Measurements from ENCODE around the gene ZNF318.

The ZNF318 gene

DNA sequence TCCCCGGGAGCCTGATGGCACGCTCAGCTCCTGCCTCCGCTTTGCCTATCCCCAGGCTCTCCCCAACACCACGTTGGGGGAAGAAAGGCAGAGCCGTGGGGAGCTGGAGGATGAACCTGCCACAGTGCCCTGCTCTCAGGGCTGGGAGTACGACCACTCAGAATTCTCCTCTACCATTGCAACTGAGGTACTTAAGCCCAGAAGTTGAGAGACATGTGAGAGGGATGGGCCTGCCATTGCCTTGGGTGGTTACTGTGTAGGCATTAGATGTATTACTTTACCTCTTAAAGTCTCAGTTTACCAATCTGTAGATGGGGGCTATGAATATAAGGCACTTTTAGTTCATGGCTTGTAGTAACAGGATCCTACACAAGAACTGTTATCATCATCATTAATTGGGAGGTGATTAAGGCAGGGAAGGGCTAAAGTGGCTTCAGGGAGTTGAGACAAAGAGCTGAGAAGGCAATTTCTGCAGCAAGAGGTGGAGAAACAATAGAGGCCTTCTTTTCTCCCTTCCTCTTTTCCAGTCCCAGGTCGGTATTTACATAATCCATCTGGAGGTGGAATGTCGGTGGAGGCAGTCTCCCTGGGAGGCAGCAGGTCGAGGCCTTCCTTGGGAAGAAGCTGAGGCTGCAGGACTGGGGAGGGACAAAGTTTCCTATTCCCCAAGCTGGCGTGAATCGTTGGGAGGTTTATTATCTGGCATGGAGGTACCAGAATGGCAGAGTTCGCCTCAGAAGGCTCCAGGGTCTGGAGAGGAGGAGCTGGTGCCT, 70.7 kb downstream of the ZNF318 start:
- no peaks in the 10 kb centered on the region for H3K9me2 ChIP-seq (replicated peaks; ENCODE audit: insufficient read depth, low read length)
- no peaks in the 10 kb centered on the region for H3K9me3 ChIP-seq (ENCODE audit: insufficient read depth, low read length)
- no peak overlapping the region for H3K4me3 ChIP-seq (ENCODE audit: insufficient read depth, low read length, poor library complexity, severe bottlenecking)
- H3K4me2 ChIP-seq (ENCODE audit: low read depth, low read length, poor library complexity, severe bottlenecking) = no peak overlapping the region
- H3K36me3 ChIP-seq (ENCODE audit: low read length) = no peaks in the 10 kb centered on the region
- no peaks in the 10 kb centered on the region for H4K20me1 ChIP-seq (ENCODE audit: low read depth, low read length)
- no peak overlapping the region for H3K9ac ChIP-seq (ENCODE audit: low read length)
- no peaks in the 10 kb centered on the region for H3K27me3 ChIP-seq (ENCODE audit: low read length)
- no peak overlapping the region for H3K27ac ChIP-seq (ENCODE audit: low read depth, low read length)
- H3F3A ChIP-seq (ENCODE audit: insufficient read depth) = no peaks in the 10 kb centered on the region
- no peak overlapping the region for H2AFZ ChIP-seq (ENCODE audit: low read depth, low read length, severe bottlenecking)
- TF ChIP-seq EZH2phosphoT487 (conservative IDR thresholded peaks at IDR 0.05; ENCODE audit: low read length) = no peak
- TF ChIP-seq, protein P1, sequence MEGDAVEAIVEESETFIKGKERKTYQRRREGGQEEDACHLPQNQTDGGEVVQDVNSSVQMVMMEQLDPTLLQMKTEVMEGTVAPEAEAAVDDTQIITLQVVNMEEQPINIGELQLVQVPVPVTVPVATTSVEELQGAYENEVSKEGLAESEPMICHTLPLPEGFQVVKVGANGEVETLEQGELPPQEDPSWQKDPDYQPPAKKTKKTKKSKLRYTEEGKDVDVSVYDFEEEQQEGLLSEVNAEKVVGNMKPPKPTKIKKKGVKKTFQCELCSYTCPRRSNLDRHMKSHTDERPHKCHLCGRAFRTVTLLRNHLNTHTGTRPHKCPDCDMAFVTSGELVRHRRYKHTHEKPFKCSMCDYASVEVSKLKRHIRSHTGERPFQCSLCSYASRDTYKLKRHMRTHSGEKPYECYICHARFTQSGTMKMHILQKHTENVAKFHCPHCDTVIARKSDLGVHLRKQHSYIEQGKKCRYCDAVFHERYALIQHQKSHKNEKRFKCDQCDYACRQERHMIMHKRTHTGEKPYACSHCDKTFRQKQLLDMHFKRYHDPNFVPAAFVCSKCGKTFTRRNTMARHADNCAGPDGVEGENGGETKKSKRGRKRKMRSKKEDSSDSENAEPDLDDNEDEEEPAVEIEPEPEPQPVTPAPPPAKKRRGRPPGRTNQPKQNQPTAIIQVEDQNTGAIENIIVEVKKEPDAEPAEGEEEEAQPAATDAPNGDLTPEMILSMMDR (IDR thresholded peaks at IDR 0.05; ENCODE audit: insufficient read depth, low read length, poor library complexity, severe bottlenecking) = no peak
- H3K79me2 ChIP-seq (ENCODE audit: insufficient read depth, low read length) = no peaks in the 10 kb centered on the region

GRCh38 chr6:43297644-43298564, 71.5 kb downstream of the ZNF318 start, which contains the start of gene SLC22A7:
Gene SLC22A7, plus strand, starts transcription at chr6:43298260. Its CDS starts 99 bp downstream, at chr6:43298359.
- H3K36me3 ChIP-seq (ENCODE audit: low read length) = no peaks in the 10 kb centered on the region
- H3K4me3 ChIP-seq (ENCODE audit: insufficient read depth, low read length, poor library complexity, severe bottlenecking) = no peak within 1 kb of the TSS
- no peak within 1 kb of the TSS for H3K4me2 ChIP-seq (ENCODE audit: low read depth, low read length, poor library complexity, severe bottlenecking)
- no peaks in the 10 kb centered on the region for H4K20me1 ChIP-seq (ENCODE audit: low read depth, low read length)
- H3K27ac ChIP-seq (ENCODE audit: low read depth, low read length) = no peak within 1 kb of the TSS
- H2AFZ ChIP-seq (ENCODE audit: low read depth, low read length, severe bottlenecking) = no peak within 1 kb of the TSS
- H3K9me3 ChIP-seq (ENCODE audit: insufficient read depth, low read length) = no peaks in the 10 kb centered on the region
- H3K9me2 ChIP-seq (replicated peaks; ENCODE audit: insufficient read depth, low read length) = no peaks in the 10 kb centered on the region
- H3K9ac ChIP-seq (ENCODE audit: low read length) = no peak within 1 kb of the TSS
- TF ChIP-seq, protein P1 (IDR thresholded peaks at IDR 0.05; ENCODE audit: insufficient read depth, low read length, poor library complexity, severe bottlenecking) = no peak
- no peaks in the 10 kb centered on the region for H3F3A ChIP-seq (ENCODE audit: insufficient read depth)
- no peaks in the 10 kb centered on the region for H3K27me3 ChIP-seq (ENCODE audit: low read length)
- H3K79me2 ChIP-seq (ENCODE audit: insufficient read depth, low read length) = no peaks in the 10 kb centered on the region

DNA sequence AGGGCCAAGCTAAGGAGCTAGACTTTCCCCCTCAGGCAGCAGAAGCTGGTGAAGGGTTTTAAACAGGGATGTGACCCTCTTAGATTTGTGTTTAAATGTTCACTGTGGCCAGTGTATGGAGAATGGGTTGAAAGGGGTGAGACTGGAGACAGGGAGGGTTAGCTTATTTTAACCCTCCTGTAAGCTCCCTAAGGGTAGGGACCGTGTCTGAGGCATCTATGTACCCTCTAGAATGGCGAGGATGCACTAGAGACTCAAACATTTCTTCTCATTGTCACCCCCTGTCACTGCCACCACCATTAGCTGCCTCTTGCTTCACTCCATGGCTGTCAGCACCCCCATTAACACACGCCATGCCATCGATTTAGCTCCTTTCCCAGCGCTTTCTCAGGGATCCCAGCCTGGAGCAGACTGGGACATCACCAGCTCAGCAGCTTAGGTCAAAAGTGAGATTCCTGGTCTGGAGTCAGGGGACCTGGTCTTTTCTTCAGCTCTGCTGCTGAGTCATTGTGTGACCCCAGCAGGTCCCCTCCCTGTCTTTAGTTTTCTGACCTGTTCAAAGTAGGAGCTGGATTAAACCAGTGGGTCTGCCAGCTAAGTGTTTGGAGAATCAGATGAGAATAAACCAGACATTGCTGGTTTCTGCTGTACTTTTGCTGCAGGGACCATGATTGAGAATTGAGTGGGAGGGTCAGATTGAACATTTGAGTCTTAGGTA, 72.5 kb downstream of the ZNF318 start:
- no peak overlapping the region for H2AFZ ChIP-seq (ENCODE audit: low read depth, low read length, severe bottlenecking)
- H3K9me2 ChIP-seq (replicated peaks; ENCODE audit: insufficient read depth, low read length) = no peaks in the 10 kb centered on the region
- H3K4me2 ChIP-seq (ENCODE audit: low read depth, low read length, poor library complexity, severe bottlenecking) = no peak overlapping the region
- H3K79me2 ChIP-seq (ENCODE audit: insufficient read depth, low read length) = no peaks in the 10 kb centered on the region
- no peak overlapping the region for H3K9ac ChIP-seq (ENCODE audit: low read length)
- no peaks in the 10 kb centered on the region for H3K36me3 ChIP-seq (ENCODE audit: low read length)
- H3K9me3 ChIP-seq (ENCODE audit: insufficient read depth, low read length) = no peaks in the 10 kb centered on the region
- no peak for TF ChIP-seq EZH2phosphoT487 (conservative IDR thresholded peaks at IDR 0.05; ENCODE audit: low read length)
- TF ChIP-seq, protein P1 (IDR thresholded peaks at IDR 0.05; ENCODE audit: insufficient read depth, low read length, poor library complexity, severe bottlenecking) = no peak
- H3K4me3 ChIP-seq (ENCODE audit: insufficient read depth, low read length, poor library complexity, severe bottlenecking) = no peak overlapping the region
- no peak overlapping the region for H3K27ac ChIP-seq (ENCODE audit: low read depth, low read length)
- H3F3A ChIP-seq (ENCODE audit: insufficient read depth) = no peaks in the 10 kb centered on the region
- no peaks in the 10 kb centered on the region for H4K20me1 ChIP-seq (ENCODE audit: low read depth, low read length)
- H3K27me3 ChIP-seq (ENCODE audit: low read length) = no peaks in the 10 kb centered on the region
